OCI-LY3 (cell line): ENCODE results near the gene ISOC2.

Source experiments
- EZH2phosphoT487 ChIP-seq: fragments of 200-600 bp; shearing (Covaris generic); IDR thresholded peaks from 2 replicates; pipeline ENCODE4 v1.6.1; 2018; ENCODE audit warnings: antibody characterized with exemption, mixed run types, low read depth
- TF ChIP-seq, protein P1 (sequence below): fragments of 200-600, 300-600 bp; sonication (generic); IDR thresholded peaks from 2 replicates; pipeline ENCODE4 v1.5.1; 2014; ENCODE audit warnings: antibody characterized with exemption, low read length, low read depth

DNA sequence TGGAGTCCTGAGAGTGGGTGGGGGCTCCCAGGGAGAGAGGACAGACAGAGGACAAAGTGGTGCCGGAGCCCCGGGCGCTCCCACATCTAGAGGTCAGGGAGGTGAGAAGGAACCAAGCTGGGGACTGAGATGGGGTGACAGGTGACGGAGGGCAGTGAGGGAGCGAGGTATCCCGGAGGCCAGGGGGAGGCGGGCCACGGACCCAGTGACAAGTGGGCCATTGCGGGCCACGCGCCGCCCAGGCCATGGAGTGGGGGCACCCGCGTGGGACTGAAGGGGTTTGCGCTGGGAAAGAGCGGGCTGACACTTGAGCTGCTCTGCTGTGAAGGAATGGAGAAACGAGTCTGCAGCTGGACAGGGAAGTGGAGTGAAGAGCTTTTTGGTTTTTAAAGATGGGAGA is 17.6 kb upstream of the ISOC2 start:
- TF ChIP-seq, protein P1, sequence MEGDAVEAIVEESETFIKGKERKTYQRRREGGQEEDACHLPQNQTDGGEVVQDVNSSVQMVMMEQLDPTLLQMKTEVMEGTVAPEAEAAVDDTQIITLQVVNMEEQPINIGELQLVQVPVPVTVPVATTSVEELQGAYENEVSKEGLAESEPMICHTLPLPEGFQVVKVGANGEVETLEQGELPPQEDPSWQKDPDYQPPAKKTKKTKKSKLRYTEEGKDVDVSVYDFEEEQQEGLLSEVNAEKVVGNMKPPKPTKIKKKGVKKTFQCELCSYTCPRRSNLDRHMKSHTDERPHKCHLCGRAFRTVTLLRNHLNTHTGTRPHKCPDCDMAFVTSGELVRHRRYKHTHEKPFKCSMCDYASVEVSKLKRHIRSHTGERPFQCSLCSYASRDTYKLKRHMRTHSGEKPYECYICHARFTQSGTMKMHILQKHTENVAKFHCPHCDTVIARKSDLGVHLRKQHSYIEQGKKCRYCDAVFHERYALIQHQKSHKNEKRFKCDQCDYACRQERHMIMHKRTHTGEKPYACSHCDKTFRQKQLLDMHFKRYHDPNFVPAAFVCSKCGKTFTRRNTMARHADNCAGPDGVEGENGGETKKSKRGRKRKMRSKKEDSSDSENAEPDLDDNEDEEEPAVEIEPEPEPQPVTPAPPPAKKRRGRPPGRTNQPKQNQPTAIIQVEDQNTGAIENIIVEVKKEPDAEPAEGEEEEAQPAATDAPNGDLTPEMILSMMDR, result no peak
- TF ChIP-seq EZH2phosphoT487, result no peak
